HG03039 (cell line): ENCODE data around the gene DMTF1.

Source experiments
- ATAC-seq: cut with Tn5 transposase; IDR thresholded peaks from one replicate; pipeline ENCODE4 v1.9.1; 2021; ENCODE audit warnings: mild to moderate bottlenecking, moderate library complexity; ENCODE audit not compliant: unreplicated experiment

DMTF1 gene

DNA sequence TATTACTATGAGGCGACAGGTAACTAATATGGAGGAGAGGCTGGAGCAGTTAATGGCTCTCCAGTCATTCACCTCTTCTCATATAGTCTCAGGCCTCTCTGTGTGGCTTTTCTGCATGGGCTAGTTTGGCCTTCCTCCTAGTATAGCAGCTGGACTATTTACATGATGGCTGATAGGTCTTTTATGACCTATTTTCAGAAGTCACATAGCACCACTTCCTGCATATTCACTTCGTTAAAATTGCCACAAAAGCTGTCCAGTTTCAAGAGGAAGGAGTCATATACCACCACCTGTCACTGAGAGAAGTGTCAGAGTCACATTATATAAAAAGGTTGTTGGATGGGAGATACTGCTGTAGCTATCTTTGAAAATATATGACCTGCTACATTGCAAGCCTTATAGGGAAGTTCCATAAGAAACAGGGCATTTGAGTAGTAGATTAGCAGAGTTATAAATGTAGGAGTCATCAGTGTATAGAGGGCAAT lies 8.0 kb upstream of the DMTF1 start:
- peak; percentile 89 for ATAC-seq

DNA sequence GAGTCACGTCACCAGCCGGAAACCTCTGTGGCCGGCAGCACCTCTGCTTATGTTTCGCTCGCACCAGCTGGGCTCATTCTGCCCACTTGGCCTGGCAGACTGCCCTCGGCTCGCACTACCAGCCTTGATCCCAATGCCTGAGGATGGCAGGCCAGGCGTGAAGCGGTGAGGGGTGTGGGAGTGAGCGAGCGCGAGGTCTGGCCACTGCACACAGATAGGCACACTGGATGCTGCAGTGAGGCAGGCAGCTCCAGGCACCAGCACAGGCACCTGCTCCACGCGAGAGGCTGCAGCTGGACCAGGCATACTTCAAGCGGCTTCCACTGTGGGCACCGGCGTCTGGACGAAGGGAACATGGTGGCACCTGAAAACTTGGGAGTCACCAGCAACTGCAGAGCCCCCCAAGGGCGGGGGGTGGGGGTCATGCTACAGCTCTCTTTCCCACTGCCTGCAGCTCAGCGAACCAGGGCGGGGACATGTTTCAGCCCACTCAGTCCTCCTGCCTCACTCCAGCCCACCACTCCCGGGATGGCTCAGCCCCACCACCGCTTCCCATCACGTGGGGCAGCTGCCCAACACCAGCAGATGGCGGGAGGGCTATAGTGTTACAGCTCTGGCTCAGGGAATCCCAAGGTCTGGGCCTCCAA lies 5.4 kb upstream of the DMTF1 start:
- no peak for ATAC-seq

DNA sequence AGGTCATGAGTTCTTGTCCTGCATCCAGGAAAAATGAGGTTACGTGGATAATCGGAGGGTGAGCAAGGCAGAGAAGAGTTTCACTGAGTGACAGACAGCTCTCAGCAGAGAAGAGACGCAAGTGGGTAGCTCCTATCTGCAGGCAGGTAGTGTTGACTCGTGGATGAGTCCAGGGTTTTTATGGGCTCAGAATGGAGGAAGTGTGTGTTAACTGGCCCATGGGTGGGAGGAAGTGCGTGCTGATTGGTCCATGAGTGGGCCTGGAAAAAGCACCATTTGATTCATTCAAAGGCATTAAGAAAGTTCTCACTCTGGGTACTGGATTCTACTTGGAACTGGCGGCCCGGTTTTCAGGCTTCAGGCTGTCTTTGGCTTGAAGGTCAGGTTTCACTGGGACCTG lies 4.8 kb upstream of the DMTF1 start:
- ATAC-seq = no peak

DNA sequence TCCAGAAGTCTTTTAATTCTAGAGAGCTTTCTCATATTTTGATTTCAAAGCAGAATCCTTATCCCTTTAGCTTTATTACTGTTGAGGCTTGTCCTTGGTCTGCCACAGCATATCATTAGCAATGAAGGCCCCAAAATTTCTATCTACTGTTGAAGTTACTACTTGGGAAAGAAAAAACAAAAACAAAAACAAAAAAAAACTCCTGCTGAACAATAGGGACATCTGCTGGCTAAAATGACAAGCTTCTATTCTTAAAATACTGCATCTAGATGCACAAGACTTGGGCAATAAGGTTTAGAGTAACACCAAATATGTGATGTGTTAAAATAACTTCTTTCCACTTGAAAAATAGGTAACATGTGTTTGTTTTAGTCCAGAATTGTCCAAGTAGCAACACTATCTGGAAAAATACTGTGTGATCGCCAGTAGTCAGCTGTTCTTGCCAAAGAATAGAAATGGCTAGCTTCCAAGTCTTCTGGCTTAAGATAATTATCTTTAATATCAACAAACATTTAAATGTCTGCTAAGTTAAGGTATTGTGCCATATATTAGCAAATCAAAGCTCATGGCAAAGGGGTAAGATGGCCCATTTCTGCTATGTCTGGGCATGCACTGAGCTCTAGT lies 3.8 kb upstream of the DMTF1 start:
- ATAC-seq = no peak

DNA sequence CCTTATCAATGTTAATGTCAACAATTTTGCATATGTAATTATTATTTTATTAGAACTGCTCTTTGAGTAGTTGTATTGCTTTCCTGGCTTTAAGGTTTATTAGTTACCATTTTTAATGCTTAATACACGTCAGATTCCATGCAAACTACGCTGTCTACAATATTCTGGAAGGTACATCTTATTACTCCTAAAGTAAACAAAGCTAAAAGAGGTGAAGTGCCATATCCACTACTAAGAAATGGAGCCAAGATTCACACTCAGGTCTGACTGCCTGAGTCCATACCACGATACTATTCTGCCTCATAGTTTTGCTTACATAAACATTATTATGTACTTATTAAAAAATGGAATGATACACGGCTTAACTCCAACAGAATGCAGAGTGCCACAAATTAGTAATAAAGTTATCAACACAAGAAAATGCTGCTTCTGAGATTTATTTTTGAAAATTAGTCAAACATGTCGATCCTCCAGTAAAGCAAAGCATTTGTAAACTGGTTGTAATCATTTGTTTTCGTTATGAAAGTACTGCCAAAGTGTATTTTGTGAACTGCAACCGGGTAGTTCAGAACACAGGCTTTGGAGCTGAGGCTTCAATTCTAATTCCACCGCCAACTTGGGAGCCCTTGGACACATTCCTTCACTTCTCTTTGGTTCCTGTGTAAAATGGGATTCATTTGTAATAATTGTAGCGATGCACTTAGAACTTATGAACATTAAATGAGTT lies 1.1 kb upstream of the DMTF1 start:
- ATAC-seq = no peak

DNA sequence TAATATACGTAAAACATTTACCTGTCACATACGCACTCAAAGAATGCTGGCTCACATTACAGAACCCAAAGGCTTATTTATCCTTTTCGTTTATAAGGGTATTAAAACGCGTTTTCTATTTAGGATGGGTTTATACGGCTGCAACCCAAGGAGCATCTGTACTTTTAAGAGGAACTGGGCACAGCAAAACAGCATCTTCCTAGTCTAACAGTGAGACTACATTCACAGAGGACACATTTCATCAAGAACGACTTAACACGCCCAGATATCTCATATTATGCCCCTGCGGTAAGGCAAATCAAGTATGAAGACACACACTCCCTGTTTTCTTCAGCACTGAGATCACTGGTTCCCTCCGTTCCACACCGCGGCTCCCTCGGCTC lies 533 bp upstream of the DMTF1 start:
- ATAC-seq = peak; percentile 26

DNA sequence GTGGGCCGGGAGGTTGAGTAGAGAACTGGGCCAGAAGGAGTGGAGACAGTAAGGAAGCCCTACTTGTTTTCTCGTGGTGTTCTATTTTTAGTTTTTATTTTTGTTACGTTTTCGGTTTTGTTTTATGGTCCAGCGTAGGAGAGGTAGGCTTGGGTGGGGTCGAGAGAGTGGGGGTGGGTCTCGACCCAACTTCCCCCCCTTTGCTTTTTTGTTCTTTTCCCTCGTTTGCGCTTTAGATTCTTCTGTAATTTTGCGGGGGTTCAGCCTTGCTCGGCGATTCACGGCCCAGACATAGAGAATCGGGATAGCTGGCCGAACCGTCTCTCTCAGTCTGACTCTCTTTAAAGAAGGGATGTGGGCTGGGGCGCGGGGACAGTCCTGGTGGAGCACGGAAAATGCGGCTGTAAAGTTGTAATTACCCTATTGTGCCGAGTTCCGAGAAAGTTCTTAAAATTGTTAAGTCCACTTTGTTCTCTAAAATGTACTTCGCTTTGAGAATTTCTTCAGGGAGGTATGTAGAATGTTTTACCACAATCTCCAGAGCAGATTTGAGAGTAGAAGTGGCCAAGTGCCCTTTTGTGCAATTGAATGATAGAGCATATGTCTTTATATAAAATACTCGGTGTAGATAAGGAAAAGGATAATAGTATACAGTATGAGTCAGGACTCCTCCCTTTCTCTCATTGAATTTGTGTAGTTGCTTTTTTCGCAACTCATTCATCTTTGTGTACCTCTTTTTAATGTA lies 816 bp downstream of the DMTF1 start:
- ATAC-seq = peak; percentile 6

DNA sequence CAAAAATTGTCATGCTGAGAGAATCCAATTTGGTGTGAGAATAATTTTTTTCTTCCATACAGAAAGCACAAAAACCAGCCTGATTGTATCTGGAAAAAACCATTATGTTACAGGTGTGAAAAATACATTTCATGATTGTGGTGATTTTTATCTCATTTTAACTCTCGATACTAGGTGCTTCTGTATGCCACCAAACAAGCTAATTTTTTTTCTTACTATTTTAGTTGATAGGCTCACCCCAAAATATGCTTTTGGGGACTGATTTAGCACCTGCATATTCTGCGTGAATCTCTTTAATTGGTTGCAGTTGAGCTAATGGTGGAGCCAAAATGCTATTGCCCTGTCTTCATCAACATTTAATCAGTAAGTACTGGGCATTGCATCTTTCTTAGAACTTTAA lies 1.9 kb downstream of the DMTF1 start:
- no peak for ATAC-seq

DNA sequence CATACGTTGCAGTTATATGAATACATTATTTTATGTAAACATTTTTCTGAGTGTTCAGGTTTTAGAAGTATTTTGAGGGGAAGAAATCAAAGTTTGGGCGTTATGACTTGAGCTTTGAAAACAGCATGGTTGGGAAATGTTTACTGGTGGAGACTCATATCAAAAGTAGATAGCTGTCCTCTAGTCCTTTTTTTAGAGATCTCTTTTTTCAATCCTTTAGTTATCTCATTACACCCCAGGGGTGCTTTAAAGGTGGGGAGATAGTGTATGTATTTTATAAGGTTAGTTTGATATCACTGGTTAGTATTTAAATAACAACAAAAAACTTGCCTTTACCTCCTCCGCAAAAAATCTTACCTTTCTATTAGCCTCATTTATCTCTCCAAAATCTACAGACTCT lies 2.3 kb downstream of the DMTF1 start:
- no peak for ATAC-seq

DNA sequence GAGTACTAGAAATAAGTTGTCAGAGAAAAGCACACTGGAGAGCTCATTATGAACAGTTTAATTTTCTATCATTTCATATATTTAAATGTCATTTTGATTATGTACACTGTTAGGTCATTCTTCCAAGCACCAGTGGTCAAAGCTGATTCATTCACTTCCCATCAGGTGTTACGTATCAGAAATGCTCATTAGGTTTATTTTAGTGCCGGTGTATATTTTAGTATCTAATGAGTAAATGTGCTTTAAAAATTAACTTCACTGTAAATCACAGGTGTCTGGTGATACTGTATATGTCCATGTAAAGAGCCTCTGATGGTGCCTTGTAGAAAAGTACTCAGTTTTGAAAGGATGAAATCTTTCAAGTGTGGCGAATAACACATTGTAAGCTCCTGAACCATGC lies 3.5 kb downstream of the DMTF1 start:
- ATAC-seq = no peak

DNA sequence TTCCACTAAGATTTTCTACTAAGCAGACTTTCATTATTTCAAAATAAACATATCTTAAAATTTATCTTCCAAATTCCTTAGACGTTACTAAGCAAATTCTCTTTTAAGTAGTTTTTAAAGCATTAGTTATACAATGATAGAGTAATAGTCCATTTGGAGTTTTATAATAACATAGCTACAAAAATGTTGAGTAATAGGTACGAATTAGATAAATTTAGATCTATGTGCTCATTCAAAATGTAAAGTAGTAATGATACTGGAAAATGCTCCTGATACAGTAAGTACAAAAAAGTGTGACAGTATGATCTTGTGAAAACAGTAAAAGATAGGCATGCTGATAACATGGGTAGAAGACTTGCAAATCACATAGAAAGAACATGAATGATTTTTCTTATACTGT lies 4.5 kb downstream of the DMTF1 start:
- no peak for ATAC-seq

DNA sequence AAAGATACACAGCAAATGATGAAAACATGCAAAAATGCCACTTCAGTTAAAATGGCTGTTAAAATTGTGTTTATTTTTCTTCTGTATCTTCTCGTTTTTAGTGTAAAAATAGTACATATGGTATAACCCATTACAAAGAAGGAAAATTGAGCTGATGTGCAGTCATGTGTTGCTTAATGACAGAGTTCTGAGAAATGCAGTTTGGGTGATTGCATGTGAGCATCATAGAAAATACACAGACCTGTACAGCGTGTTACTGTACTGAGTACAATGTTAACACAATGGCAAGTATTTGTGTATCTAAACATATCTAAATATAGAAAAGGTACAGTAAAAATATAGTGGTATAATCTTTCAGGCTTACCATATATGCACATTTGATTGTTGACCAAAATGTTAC lies 7.3 kb downstream of the DMTF1 start:
- no peak for ATAC-seq

DNA sequence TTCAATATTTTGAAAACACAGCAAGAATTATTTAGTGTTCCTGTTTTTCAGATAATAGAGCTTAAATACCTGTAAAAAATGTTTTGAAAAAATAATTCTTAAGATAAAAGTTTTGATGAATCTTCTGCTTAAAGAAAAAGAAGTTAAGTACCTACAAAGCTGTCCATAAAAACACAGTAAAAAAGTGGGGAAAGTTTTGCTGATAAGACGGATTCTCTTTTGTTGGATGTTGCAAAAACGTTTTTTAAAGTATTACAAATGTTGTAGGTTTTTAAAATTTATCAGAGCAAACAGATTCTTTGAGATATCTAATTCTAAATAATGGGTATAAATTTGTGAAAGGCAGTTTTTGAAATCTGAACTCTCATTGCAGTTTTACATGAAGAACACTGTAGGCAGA lies 12.2 kb downstream of the DMTF1 start:
- no peak for ATAC-seq

DNA sequence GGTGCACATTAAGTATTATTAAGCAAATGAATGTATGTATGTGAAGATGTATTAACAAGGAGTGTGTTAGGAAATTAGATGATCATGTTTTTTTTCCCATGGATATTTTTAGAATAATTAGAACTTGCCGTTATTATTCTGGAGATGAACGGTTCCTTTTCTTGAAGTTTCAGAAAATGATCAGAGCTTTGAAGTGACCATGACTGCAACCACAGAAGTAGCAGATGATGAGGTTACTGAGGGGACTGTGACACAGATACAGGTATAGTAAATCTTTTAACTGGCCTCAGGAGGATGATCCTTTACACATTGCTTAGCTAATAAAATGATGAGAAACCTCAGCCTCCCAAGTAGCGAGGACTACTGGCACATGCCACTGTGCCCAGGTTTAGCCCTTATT lies 18.6 kb downstream of the DMTF1 start:
- no peak for ATAC-seq

DNA sequence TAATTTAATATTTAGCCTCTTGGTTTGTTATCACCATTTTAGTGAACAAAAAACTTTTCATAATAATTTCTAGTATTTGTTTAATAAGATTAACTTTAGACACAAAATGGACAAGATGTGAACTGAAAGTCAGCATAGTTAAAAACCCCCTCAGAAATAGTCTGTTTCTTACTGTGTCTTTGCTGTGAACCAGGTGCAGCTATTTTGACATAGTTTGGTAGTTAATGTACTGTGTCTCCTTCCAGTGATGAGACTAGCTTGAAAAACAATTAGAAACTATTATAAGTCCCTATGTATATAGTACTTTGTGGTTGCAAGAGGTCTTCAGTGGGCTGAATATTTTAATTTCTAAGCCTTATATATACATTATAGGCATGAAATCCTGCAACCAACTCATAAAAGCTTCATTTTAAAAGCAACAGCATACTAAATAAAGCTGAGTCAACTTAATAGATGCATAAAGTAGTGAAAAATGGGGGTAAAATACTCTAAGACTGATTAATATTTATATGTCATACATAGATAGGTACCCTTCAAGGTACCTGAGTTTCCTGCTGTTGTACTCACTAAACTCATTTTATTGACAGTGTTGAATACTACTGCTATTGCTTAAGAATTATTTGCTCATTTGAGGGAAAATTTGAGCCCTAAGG lies 19.2 kb downstream of the DMTF1 start:
- ATAC-seq = no peak

DNA sequence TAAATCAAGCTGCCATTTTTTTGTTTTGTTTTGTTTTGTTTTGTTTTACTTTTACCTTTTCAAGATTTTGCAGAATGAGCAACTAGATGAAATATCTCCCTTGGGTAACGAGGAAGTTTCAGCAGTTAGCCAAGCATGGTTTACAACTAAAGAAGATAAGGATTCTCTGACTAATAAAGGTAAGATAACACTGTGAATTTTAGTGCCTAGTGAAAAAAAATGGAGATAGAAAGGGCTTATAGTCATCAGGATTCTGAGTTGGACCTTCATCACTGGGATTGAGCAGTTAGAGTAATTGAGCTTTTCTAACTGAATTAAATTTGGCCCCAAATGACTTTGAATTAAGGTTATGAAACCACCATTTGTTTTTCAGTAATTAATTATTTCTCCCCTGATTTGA lies 21.2 kb downstream of the DMTF1 start:
- ATAC-seq = no peak

DNA sequence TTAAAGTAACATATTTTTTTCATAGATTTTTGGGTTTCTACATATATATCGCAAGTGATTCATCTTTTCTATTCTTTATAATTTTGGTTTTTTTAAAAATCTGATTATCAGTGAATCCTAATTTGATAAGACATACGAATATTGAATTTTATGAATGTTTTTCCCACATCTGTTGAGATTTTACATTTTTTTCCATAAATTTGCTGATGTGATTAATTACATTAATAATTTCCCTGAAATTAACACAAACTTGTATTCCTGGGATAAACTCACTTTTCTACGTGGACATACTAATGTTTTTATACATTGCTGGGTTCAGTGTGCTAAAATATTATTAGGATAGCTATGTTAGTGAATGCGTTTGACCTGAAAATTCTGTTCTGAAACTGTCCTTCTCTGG lies 26.1 kb downstream of the DMTF1 start:
- no peak for ATAC-seq

DNA sequence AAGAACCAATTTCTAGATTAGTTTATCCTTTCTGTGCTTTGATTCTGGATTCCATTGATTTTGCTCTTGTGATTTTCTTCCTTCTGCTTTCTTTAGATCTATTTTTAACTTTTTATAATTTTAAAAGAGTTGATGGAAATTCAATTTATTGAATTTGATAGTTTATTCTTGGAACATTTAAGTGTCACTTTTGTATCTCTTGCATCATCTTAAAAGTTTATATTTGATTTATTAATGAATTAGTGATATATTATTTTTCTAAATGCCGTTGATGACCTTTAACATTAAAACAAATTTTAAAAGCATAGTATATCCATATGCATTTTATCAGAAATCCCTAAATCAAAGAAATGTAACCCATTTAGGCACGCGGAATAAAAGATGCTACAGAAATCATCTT lies 26.9 kb downstream of the DMTF1 start:
- ATAC-seq = no peak

DNA sequence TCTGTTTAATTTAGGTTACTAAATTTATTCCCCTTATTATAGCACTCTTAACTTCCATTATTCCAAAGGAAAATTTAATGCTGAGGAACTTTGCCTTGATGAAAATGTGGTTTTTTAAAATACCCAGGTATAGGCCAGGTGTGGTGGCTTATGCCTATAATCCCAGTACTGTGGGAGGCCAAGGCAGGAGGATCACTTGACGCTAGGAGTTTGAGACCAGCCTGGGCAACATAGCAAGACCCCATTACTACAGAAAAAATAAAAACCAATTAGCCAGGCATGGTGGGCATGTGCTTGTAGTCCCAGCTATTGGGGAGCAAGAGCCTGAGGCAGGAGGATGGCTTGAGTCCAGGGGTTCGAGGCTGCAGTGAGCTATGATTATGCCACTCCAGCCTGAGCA lies 34.9 kb downstream of the DMTF1 start:
- no peak for ATAC-seq

DNA sequence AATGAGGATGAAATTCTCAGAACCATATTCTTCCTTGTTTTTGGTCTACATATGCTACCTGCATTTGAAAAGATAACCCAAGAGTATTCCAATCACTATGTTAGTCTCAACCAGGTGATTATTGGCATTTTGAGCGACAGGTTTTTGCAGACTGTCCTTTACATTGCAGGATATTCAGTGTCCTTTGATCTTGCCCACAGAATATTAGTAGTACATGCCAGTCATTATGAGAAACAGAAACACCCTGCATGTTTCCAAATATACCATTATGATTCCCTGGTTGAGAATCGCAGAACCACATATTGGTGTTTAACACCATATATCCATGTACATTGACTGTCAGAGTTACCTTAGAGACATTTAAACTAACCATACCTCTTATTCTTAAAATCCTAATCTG lies 36.7 kb downstream of the DMTF1 start:
- ATAC-seq = no peak

DNA sequence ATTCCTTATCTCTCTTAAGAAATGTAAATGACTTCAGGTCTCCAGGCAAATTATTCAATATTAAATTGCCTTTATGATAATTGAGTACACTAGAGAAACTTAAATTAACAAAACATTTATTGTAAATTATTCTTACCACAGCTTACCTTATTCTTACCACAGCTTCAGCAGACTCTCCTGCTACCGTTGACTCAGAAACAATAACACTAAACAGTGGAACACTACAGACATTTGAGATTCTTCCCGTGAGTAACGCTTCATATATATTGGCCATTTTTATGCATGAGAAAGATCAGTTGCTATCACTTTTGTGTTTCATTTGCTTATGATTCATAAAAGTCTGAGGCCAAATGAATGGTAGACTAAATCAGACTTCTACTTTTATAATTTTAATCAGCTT lies 38.5 kb downstream of the DMTF1 start:
- ATAC-seq = no peak
